BJ (cell line): ENCODE data around the gene NPY. TPM values are rescaled to one million over a fixed set of nuclear protein-coding genes. Genes with fewer than 3 reads are reported as not detected.

Experiments used
- CTCF ChIA-PET: fragments of 350-600 bp; formaldehyde crosslinking; extraction: SDS; loops from one replicate; lab custom pipeline; 2021; ENCODE audit warnings: antibody characterized with exemption, inconsistent platforms; lab: Yijun Ruan, JAX
- POLR2A ChIA-PET: fragments of 300-600 bp; sonication (Branson Sonifier 250); formaldehyde crosslinking; extraction: SDS; loops from one replicate; lab custom pipeline; 2021; ENCODE audit warnings: antibody characterized with exemption; lab: Charles Lee
- DNase-seq: peaks from one replicate; pipeline ENCODE4 v3.0.0-alpha.2; 2011; ENCODE audit warnings: low read depth
- H3K27me3 ChIP-seq: 2 replicates; pipeline ENCODE4 v1.6.0; 2011; ENCODE audit warnings: low read length; ENCODE audit not compliant: control insufficient read depth, insufficient read depth
- H3K36me3 ChIP-seq: 2 replicates; pipeline ENCODE4 v1.5.1; 2011; ENCODE audit warnings: low read length; ENCODE audit not compliant: control insufficient read depth, insufficient read depth
- H3K4me3 ChIP-seq: 2 replicates; pipeline ENCODE4 v1.5.1; 2011; ENCODE audit warnings: low read depth, mild to moderate bottlenecking, control low read depth, low read length
- polyA plus RNA-seq: library from polyadenylated mRNA; depleted of rRNA; stranded (reverse); fragments of >200 nt; gene quantifications from 2 replicates; pipeline ENCODE4 v1.2.3, GENCODE V29; 2011
- TF ChIP-seq, protein P1 (sequence below): IDR thresholded peaks from 2 replicates; pipeline ENCODE4 v1.5.1; 2011; ENCODE audit warnings: low read depth, mild to moderate bottlenecking, control low read depth, inconsistent platforms, low read length, moderate library complexity; ENCODE audit not compliant: insufficient read depth

Gene NPY
- polyA plus RNA-seq, 1 experiment: not detected

DNA sequence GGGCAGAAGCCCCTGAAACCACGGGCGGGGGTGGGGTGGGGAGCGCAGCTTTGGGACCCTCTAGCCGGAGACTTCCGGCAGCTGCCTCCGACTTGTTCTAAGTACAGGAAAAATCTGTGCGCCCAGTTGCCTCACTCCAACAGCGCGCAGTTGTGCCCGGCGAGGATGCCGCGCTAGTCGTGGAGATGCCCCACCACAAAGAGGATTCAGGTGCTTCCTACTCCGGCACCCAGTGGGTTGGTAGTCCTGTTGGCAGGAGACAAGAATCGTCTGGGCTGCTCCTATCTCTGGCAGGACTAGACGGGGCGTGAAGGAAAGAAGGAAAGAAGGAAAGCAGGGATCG lies 465 bp upstream of the NPY start:
- ChIA-PET CTCF (no interaction called here), POLR2A (no interaction called here)
- DNase-seq: no peak
- H3K36me3 ChIP-seq: no peaks in the 10 kb centered on the region
- TF ChIP-seq, protein P1, sequence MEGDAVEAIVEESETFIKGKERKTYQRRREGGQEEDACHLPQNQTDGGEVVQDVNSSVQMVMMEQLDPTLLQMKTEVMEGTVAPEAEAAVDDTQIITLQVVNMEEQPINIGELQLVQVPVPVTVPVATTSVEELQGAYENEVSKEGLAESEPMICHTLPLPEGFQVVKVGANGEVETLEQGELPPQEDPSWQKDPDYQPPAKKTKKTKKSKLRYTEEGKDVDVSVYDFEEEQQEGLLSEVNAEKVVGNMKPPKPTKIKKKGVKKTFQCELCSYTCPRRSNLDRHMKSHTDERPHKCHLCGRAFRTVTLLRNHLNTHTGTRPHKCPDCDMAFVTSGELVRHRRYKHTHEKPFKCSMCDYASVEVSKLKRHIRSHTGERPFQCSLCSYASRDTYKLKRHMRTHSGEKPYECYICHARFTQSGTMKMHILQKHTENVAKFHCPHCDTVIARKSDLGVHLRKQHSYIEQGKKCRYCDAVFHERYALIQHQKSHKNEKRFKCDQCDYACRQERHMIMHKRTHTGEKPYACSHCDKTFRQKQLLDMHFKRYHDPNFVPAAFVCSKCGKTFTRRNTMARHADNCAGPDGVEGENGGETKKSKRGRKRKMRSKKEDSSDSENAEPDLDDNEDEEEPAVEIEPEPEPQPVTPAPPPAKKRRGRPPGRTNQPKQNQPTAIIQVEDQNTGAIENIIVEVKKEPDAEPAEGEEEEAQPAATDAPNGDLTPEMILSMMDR: no peak
- no peak overlapping the region for H3K4me3 ChIP-seq
- peaks cover 20% of the 10 kb centered on the region for H3K27me3 ChIP-seq

DNA sequence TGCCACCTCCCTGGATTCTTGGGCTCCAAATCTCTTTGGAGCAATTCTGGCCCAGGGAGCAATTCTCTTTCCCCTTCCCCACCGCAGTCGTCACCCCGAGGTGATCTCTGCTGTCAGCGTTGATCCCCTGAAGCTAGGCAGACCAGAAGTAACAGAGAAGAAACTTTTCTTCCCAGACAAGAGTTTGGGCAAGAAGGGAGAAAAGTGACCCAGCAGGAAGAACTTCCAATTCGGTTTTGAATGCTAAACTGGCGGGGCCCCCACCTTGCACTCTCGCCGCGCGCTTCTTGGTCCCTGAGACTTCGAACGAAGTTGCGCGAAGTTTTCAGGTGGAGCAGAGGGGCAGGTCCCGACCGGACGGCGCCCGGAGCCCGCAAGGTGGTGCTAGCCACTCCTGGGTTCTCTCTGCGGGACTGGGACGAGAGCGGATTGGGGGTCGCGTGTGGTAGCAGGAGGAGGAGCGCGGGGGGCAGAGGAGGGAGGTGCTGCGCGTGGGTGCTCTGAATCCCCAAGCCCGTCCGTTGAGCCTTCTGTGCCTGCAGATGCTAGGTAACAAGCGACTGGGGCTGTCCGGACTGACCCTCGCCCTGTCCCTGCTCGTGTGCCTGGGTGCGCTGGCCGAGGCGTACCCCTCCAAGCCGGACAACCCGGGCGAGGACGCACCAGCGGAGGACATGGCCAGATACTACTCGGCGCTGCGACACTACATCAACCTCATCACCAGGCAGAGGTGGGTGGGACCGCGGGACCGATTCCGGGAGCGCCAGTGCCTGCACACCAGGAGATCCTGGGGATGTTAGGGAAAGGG lies 913 bp downstream of the NPY start:
- POLR2A ChIA-PET: no interaction called here
- H3K36me3 ChIP-seq: no peaks in the 10 kb centered on the region

DNA sequence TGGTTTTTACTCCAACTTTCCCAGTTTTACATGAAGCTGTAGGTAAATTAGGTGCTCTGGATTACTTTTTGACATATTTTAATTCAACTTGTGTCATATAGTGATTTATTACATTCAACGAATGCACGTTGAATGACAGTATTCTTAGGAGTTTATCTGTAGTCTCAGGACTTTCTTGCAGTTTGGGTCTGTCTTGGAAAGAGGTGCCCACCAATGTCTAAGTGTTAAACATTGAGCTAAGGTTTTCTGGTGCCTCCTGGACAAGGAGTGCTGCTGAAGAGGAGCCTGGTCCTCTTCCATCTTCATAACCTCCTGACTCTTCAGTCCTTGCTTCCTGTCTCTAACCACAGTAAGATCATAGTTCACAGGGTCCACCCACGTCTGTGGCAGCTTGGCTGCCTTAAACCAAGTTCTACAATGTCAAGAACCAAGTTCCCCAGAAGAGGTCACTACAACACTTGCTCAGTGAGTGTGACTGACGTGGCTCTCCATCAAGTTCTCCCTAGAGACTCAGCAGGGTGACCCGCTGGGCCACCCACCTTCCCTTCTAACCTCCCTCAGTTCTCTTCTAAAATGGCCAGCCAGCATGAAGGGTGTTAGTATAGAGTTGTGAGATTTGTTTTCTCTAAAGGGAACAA lies 6.1 kb downstream of the NPY start:
- no peak for DNase-seq
- ChIA-PET POLR2A (no interaction called here), CTCF (interaction anchor here (0.9 to 1.6 kb wide), 2 partner anchors 15 to 16 kb away, joined by 3 read pairs; no protein-coding TSS in a partner anchor)
- TF ChIP-seq, protein P1: no peak
- Histone ChIP-seq H3K27me3 (peaks cover 7% of the 10 kb centered on the region), H3K4me3 (no peak overlapping the region), H3K36me3 (no peaks in the 10 kb centered on the region)

More for the DNA sequence above, 913 bp downstream of the NPY start:
- H3K27me3 ChIP-seq: peaks cover 20% of the 10 kb centered on the region
- TF ChIP-seq, protein P1: no peak
- DNase-seq: no peak
- no peak overlapping the region for H3K4me3 ChIP-seq
- CTCF ChIA-PET: no interaction called here

DNA sequence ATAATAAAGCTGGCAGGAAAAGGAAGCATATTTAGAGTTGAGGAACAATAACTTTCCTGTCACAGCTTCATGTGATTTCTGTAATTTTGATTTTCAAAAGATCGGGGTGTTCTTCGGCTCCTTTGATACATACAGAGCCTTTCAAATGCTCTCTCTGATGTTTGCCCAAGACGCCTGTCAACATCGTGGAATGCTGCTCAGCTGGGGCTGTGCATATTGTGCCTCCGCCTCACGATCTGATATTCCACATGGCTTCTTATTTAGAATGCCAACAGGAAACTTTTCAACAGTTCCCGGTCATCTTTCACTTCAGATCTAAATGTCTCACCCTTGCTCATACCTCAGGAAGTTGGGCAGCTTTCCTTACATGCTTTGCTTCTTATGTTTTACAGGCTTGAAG lies 7.3 kb downstream of the NPY start:
- ChIA-PET CTCF (no interaction called here), POLR2A (no interaction called here)
- DNase-seq: no peak
- Histone ChIP-seq H3K36me3 (no peaks in the 10 kb centered on the region), H3K4me3 (no peak overlapping the region), H3K27me3 (no peaks in the 10 kb centered on the region)
- TF ChIP-seq, protein P1: no peak

DNA sequence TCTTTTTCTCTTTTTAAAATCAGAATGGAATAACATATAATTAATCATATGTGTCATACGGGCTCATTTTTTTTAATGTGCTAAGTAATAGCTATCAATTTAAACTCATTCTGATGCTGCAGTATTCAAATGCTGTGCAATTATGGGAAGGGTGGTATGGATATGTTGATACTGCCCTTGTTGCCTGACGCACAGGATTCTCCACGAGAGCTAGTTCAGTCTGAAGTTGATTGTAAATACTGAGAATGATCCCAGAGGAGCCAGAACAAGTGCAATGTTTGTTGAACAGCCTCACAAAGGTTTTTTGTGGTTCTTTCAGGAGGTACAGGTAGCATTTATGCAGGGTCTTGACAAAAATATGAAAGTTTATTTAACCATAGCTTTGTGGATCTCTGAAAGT lies 13.4 kb downstream of the NPY start:
- ChIA-PET CTCF (interaction anchor here (1.3 kb wide), 1 partner anchor 19 kb away, joined by 4 read pairs; no protein-coding TSS in a partner anchor), POLR2A (no interaction called here)
- TF ChIP-seq, protein P1: no peak
- Histone ChIP-seq H3K4me3 (no peak overlapping the region), H3K27me3 (no peaks in the 10 kb centered on the region), H3K36me3 (no peaks in the 10 kb centered on the region)
- no peak for DNase-seq
